ENCODE results near the gene GAS6.
"Not testable (repeated sequence)": the region's sequence is repeated elsewhere in the genome, so short reads cannot be mapped to it uniquely, and the experiment has no call there.

Gene GAS6

DNA sequence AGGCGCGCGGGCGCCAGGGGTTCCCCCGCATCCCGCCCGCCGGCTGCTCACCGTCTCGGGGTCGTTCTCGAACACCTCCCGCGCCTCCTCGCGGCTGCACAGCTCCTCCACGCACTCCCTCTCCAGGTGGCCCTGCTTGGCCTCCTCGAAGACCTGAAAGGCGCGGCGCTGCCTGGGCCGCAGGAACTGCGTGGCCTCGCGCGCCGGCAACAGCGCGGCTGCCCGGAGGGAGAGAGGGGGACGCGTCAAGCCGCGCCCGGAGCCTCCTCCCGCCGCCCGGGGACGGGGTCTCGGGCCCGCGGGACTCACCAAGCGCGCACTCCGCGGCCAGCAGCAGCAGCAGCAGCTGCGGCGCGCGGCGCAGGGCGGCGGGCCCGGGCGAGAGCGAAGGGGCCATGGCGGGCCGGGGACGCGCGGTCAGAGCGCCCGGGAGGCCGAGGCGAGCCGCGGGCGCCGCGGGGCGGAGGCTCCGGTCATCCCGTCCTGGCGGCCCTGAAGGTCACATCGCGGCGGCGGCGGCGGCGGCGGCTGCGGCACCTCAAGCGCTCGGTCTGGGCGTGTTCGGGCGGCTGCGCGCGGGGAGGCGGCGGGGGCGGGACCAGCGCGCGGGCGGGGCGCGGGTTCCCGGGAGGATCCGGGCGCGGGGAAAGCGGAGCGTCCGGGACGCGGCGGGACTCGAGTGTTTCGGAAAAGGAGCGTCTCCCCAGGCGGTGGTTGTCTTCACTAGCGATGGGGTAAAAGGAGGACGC lies at the start of gene GAS6:
Gene GAS6, minus strand, starts transcription at position 553 of the 749 bp plus-strand sequence. Its CDS starts 156 bp downstream, at position 397.
- DNase-seq, result peak in 28 of 58 donors; percentile 25 to 67 (median 44)

DNA sequence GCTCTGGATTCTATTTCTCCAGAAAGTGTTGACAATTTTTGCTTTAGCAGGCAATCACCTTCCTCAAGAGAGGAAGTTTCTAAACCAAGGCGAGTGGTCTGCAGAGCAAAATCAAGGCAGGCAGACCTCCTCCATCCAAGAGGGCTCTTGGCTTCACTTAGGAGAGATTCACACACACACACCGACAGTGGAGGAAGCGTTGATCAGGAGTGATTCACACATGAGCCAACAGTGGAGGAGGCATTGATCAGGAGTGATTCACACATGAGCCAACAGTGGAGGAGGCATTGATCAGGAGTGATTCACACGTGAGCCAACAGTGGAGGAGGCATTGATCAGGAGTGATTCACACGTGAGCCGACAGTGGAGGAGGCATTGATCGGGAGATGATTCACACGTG lies 49.5 kb upstream of the GAS6 start:
- not testable (repeated sequence) for DNase-seq

DNA sequence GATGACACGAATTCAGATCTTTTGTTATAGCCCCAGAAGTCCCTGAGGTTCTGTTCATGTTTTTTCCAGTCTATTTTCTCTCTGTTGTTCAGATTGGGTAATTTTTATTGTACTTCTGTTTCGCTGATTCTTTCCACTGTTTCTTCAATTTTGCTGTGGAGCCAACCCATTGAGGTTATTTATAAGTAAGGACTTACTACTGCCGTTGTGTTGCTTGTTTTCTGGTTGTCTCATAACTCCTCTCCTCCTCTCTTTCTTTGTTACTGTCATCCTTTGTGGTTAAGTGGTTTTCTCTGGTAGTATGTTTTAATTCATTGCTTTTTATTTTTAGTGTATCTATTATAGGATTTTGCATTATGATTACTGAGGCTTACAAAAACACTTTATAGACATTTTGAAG lies 48.7 kb upstream of the GAS6 start:
- no peak for DNase-seq

DNA sequence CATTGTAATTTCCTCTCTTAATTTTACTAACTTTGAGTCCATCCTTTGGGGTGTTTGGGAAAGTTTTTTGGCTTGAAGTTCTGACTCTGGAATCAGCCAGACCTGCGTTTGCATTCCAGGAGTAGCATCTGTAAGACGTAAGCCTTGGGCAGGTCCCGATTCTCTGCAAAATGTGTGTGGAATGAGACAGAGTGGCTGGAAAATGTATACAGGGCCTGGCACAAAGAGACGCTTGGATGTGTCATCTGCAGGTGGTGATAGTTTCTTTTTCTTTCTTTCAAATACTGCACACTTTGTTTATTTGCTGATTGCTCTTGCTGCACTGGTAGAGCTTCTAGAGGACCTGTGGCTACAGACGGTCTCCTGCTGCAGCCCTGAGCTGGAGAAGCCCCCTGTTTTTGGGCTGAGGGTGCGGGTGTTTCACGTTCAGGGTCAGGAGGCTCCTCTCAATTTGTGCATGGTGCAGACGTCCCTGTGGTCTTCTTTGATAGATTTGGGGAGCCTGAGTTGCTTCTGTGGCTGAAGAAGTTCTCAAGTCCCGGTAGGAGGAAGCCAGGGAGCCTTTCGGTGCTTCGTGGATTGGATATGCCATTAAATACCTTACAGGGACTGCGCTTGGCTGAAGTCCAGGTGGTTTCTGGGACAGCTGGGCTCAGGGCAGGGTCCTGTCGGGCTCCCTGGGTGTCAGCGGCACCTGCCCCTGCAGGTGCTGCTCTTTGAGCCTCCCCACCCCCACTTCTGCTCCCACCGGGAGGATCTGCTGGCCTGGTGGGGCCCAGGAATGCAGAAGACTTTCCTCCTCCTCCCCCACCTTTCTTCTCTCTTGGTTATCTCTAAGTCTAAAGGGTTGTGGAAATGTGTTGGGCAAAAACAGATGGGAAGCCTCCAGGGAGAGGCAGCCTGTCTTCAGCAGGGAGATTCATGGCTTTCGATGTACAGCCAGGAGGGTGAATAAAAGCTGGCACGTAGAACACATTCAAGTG lies 44.0 kb upstream of the GAS6 start:
- no peak for DNase-seq

DNA sequence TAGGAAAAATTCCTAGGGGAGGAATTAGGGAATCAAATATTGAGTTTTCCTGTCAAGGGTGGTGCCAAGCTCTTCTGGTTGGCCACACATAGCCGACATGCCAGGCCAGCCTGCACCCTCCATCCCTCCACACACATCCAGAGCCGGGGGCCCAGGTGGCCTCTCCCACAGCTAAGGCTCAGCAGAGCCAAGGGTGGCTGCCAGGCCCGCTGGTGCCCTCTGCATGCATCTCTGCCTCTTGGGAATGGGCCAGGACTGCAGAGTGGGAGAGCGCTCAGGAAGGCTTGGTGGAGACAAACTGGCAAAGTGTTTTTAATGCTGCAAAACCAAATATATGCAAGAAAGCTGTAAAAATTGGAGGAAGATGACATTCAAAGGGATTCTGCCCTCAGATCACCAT lies 42.7 kb upstream of the GAS6 start:
- DNase-seq, result peak in 2 of 58 donors; percentile 13 to 27

DNA sequence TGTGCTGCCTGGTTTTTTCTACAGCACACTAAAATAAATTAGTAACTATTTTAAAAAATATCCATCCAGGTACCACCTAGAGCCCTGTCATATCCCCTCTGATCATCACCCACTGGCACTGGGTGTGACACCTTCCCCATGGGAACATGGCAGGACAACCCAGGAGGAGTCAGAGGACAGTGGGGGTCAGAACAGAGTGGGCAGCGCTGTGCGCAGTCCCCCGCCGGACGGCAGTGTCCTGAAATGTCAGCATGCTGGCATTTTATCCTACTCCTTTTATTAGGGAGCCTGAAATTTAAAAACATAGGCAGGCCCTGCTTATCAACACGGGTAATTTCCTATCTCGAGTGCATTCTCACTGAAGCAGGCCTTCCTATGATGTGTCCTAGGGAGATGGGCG lies 42.1 kb upstream of the GAS6 start:
- DNase-seq, result no peak

DNA sequence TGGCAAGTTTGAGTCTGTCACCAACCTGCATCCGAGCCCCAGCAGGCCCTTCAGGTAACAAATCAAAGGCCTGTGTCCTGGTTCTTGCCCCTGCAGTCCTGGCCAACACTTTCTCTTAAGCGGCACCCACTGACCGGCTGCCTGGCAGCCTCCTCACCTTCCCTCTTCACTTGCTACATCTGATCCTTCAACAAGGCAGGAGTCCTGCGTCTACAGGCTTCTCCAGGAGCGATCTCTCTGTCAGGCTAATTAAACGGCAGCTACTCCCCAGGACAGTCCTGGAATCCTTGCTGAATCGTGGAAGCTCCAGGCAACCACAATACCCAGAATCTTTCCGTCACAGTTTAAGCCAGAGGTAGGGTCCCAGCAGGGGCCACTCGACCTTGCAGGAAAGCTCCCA lies 41.1 kb upstream of the GAS6 start:
- DNase-seq, result no peak

DNA sequence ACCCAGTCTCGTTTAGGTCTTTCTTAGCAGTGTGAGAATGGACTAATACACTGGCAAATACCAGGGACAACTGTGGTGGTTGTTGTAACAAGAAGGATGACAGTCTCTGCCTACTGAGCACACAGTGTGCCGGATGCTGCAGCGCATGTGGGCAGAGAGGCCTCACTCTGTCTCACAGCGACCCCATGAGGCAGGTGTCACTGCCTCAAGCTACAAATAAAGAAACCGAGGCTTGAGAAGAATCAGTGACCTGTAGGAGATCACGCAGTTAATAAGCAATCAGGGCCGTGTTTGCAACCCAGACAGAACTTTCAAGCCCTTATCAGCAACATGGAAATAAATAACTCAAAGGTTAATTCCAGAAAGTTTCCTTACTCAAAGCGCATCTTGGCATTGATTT lies 40.5 kb upstream of the GAS6 start:
- DNase-seq, result peak in 20 of 58 donors; percentile 7 to 52 (median 23)

DNA sequence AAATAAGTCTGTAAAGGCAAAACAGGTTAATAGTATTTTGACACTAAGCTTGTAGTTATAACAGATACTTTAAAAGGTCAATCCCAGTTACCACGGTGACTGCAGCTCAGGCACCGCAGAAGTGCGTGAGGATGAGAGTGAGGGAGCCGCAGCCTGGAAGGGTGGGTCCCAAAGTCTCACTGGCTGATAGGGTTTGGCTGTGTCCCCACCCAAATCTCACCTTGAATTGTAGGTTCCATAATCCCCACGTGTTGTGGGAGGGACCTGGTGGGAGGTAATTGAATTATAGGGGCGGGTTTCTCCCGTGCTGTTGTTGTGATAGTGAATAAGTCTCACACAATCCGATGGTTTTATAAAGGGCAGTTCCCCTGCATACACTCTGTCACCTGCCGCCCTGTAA lies 40.0 kb upstream of the GAS6 start:
- no peak for DNase-seq

DNA sequence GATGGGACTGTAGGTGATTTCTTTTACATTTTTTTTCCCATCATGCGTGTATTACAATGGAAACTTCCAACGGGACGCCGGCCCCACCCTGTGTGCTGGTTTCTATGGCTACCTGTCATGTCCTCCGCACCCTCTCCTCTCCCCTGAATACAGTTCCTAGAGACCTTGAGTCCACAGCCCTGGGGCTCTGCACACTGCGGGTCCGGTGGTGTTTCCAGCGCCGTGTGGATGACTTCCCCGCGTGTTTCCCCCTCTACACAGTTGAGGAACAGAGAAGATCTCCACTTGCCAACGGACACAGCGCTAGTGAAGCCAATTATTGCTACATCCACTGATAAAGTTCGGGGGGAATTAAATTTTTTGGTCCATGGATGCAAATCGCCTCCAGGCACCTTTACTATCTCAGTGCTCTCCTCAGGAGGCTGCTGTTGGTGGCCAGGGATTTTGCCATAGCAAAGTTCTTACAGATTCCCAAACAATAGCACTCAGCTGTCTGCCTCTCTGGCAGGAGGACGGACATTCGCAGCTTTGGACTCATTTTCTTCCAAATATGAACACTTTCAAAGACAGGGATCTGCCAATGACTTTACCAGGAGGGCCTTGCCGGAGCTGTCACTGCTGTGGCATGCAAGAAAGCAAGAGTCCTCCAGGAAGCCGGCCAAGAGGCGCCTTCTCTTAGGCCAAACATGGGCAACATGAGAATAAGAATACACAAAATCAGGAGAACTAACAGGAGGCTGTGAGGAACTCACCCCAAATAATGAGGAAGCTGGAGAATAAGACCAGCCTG lies 39.3 kb upstream of the GAS6 start:
- DNase-seq, result peak in 1 of 58 donors; percentile 14

DNA sequence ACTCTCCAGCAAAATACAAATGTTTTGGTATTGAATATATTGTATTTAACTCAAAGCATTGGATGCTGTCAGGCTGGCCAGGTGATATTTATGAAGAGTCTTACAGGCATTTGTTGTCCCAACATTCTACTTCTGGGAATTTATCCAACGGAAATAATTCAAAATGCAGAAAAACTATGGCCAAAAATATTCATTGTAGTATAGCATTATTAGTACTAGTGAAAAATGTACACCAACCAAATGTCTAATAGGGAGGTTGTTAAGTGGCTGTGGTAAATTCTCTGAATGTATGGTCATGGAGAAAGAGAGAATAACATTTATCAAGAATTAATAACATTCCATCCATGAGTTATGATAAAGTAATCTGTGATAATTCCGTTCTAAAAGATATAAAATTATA lies 38.6 kb upstream of the GAS6 start:
- DNase-seq, result no peak

DNA sequence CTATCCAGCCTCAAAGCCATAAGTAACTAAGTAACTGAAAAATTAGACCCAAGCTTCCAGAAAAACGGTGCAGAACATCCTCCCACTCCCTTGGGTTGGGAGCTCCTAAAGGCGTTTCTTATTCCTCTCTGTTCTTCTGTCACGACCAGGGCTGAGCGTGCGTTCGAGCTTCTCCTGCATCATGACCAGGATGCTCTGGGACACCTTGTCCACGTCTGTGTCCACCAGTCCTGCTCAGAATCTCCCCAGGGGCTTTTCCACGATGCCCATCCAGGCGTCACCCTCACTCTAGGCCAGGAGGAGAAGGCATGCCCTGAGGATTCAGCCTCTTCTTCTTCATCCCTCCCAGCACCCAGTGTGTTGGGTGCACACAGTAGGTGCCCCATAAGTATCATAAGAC lies 37.8 kb upstream of the GAS6 start:
- DNase-seq, result no peak

DNA sequence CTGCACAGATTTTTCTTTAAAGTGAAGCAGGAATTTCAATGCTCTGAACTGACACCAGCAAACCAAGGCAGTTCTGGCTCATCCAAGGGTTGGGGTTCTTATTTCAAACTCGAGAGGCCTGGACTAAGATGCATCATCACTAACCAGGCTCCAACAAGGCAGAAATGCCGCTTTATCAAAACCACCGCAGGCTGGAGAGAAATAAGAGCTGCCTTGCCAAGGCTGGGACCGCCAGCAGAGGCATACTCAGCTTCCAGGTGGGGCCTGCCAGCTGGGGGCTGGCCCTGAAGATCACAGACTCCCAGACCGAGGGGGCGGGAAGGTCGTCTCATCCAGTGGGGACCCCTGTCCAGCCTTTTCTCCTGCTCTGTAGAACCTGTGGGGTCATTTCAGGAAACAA lies 37.4 kb upstream of the GAS6 start:
- DNase-seq, result no peak

DNA sequence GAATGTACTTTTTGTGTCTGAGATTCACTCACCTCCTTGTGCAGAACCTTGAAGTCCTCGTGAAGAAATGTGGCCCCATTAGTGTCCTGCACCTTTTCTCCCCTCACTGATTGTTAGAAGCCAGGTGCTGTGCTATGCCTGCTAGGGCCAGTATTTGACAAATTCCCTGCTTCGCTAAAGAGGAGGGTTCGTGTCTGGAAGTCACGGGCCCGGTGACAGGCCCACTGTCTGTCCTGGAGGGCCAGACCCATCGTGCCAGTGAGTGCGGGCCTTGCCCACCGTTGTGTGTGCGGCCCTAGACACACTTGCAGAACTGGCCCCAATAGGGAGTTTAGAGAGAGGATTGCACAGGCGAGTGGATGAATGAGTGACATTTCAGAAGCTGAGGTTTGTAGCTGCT lies 36.8 kb upstream of the GAS6 start:
- no peak for DNase-seq

DNA sequence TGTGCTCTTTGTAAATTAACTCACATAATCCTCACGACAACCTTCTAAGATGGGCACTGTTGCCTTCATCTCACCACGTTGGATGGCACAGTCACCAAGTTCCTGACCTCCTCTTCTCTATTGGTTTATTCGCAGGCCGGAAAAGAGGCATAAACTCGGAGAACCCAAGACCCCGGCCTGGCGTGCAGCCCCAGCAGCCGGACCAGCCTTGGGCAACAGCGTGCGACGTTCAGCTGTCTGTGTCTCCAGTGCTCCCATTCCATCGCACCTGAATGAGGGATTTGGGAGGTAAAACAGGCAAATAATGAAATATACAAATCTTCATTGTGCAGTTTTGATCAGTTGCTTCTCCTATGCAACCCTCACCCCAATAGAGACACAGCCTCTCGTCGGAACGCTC lies 34.5 kb upstream of the GAS6 start:
- no peak for DNase-seq

DNA sequence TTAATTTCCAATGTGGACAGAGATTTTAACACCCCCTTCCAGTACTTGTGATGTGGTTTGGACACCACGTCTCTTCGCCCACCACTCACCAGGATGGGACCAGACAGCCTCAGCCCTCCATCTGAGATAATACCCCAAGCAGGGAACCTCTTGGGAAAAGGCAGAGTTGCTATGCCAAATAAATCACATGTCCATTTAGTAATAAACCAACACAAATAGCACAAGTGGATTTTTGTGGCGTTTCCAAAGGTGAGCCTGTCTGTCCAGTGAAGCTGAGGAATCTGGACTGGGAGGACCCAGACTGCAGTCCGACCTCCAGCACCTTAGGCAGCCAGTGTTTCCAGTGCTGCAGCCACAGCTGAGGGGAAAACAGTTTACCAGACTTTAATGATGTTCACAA lies 34.1 kb upstream of the GAS6 start:
- no peak for DNase-seq

DNA sequence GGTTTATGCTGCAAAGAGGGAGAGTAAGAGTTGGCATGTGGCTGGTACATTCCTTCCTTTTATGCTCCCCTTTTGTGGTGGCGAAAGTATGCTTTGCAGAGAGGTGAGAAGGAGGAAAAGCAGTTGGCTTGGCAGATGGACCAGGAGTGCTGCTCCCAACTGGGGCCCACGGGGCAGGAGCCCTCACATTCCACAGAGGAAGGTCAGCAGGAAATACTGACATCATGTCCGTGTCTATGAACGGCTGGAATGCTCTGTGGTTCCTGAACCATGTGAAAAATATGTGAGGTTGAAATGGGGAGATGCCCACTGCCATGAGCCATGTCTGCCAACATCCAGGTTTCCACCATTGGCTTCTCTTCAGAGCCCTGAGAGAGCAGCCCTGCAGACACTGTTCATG lies 33.3 kb upstream of the GAS6 start:
- no peak for DNase-seq

DNA sequence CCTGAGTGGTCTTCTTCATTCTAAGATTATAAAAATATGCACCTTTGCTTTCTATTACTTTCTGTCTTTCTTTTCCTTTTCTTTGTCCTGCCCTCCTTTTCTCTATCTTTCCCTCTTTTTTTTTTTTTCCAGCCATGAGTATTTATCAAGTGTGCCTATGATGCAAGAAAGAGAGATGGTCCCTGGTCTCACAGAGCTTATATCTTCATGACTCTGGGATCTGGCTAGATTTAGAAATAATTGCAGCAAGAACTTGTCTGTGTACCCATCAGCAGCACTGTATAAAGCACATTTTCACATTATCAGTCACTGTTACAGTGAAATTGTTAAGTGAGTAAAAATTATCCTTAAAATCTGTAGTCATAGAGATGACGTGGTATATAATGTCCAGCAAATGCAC lies 31.6 kb upstream of the GAS6 start:
- no peak for DNase-seq

DNA sequence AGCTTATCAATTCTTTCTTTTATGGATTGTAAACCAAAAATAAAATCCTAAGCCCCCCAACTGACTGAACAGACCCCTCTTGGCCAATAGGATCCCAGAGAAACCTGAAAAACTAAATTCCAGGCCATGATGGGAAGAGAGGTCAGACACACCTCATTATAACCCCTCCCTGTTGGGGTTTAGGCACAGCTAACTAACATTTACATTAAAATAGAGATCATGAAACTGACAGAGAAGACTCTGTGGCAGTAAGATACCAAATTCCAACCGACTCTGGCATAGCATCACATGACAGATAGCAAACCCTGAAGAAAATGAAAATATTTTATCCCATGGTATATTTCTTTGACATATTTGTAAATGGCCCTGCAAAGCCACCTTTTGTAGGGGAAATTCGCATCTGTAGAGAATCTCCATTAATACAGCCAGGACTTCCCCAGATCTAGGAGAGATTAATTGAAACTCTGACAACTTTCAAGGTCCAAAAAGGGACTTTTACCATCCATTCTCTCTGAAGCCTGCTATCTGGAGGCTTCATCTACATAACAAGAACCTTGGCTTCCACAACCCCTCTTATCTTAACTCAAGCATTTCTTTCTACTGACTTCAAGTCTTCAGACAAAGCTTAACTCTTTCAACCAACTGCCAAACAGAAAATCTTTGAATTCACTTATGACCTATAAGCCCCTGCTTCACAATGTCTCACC lies 27.1 kb upstream of the GAS6 start:
- no peak for DNase-seq

DNA sequence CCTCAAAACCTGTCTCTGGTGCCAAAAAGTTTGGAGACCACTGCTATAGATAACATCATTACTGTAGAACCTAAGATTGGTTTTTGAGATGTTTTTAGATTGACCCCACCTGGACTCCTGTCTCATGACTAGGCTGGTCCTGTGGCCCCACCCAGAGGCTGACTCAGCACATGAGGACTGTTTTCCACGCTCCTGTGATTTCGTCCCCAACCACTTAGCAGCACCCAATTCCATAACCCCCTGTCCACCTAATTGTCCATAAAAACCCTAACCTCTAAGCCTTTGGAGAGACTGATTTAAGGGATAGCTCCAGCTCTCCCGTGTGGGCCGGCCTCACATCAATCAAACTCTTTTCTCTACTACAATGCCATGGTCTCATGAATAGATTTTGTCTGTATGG lies 25.6 kb upstream of the GAS6 start:
- DNase-seq, result no peak
